Activated T-cell treated with anti-CD3 and anti-CD28 coated beads, Interleukin-2, amount 50 U/mL, for 24 hours (primary cell): Measurements from ENCODE around the gene TGM1.

ENCODE experiments used
- DNase-seq: peaks from one replicate; pipeline ENCODE4 v3.0.0-alpha.2; 2020
- H3K27ac Mint-ChIP-seq: 2 replicates; pipeline ENCODE4 v1.8.0; 2020; ENCODE audit warnings: mild to moderate bottlenecking, mixed read lengths
- H3K27me3 Mint-ChIP-seq: 2 replicates; pipeline ENCODE4 v1.8.0; 2020; ENCODE audit warnings: mixed read lengths
- H3K36me3 Mint-ChIP-seq: 2 replicates; pipeline ENCODE4 v1.8.0; 2020; ENCODE audit warnings: low read depth, mixed read lengths
- H3K4me1 Mint-ChIP-seq: 2 replicates; pipeline ENCODE4 v1.8.0; 2020; ENCODE audit warnings: low read depth, mixed read lengths
- H3K4me3 Mint-ChIP-seq: 2 replicates; pipeline ENCODE4 v1.8.0; 2020; ENCODE audit warnings: mild to moderate bottlenecking, moderate library complexity, mixed read lengths
- H3K9me3 Mint-ChIP-seq: 2 replicates; pipeline ENCODE4 v1.8.0; 2020; ENCODE audit warnings: mixed read lengths

TGM1 gene

DNA sequence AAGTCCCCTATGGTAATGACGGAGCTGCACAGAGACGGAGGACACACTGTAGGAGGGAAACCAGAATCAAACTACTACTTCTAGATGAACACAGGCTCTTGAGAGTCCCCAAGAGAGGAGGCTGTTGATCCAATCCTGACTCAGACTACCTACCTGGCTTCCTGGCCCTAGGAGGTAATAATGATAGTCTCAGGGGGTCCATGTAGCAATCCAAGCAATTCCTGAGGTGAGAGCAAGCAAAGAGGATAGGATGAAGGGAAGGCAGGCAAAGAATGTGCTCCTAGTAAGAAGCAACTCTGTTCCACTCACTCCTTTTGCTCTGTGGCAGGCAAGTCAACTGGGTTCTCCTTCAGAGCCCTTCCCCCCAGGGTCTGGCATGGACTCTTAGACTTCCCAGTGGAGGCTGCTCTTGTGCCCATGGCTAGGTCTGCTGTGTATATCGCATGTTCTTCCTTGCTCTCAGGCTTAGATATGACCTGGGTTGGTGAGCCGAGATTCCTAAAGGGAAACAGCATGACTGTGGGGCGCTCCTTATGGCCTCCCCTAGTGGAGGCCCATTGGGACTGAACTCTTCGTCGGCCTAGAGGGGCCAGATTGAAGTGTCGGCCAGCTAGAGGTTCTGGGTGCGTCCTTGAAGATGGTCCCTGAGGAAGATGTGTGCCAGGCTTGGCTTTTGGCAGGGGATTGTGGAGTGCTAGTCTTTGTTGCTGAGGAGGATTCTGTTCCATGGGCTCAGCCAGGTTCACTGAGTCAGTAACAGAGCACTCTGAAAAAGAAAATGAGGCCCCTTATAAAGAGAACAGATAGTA is 22.7 kb downstream of the TGM1 start:
- H3K9me3 Mint-ChIP-seq = no peaks in the 10 kb centered on the region
- H3K4me3 Mint-ChIP-seq = peak overlapping the region; percentile 96
- H3K27ac Mint-ChIP-seq = peak overlapping the region; percentile 100
- no peaks in the 10 kb centered on the region for H3K27me3 Mint-ChIP-seq
- peak; percentile 24 for DNase-seq
- peaks cover 71% of the 10 kb centered on the region for H3K36me3 Mint-ChIP-seq
- peaks cover 73% of the 10 kb centered on the region for H3K4me1 Mint-ChIP-seq

DNA sequence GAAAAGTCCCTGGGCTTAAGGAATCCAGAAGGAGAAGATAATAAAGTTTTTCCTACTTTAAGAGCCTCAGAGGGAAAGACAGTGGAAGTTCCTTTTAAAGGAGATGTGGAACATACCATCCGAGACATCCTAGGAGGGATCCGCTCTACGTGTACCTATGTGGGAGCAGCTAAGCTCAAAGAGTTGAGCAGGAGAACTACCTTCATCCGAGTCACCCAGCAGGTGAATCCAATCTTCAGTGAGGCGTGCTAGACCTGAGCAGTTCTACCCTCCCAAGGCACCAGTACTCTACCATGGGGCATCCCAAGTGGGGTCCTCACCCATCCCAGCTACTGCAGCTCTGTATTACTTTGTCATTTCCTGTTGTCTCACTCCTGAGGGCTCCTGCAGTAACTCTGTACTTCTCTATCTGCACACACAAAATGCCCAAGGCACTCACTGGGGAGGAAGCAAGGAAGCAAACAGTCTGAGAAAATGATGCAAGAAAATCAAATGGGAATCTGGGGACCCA is 24.4 kb downstream of the TGM1 start:
- H3K4me1 Mint-ChIP-seq = peaks cover 82% of the 10 kb centered on the region
- DNase-seq = peak; percentile 22
- H3K36me3 Mint-ChIP-seq = peaks cover 87% of the 10 kb centered on the region
- H3K4me3 Mint-ChIP-seq = no peak overlapping the region
- H3K27me3 Mint-ChIP-seq = no peaks in the 10 kb centered on the region
- peak overlapping the region; percentile 100 for H3K27ac Mint-ChIP-seq
- H3K9me3 Mint-ChIP-seq = no peaks in the 10 kb centered on the region

DNA sequence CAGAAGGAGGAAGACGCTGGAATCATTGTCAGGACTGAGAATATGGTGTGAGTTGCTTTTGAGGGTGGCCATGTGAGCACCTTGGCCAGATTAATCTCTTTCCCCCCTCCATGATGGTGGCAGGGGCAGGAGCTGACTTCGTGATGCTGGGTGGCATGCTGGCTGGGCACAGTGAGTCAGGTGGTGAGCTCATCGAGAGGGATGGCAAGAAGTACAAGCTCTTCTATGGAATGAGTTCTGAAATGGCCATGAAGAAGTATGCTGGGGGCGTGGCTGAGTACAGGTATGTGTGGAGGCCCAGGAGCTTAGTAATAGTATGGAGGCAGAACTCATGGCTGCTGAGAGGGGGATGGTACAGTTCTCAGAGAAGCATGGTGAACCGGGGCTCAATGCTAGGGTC is 24.9 kb downstream of the TGM1 start:
- H3K27me3 Mint-ChIP-seq = no peaks in the 10 kb centered on the region
- peak; percentile 25 for DNase-seq
- no peaks in the 10 kb centered on the region for H3K9me3 Mint-ChIP-seq
- H3K4me3 Mint-ChIP-seq = no peak overlapping the region
- H3K4me1 Mint-ChIP-seq = peaks cover 82% of the 10 kb centered on the region
- peaks cover 91% of the 10 kb centered on the region for H3K36me3 Mint-ChIP-seq
- H3K27ac Mint-ChIP-seq = peak overlapping the region; percentile 100

DNA sequence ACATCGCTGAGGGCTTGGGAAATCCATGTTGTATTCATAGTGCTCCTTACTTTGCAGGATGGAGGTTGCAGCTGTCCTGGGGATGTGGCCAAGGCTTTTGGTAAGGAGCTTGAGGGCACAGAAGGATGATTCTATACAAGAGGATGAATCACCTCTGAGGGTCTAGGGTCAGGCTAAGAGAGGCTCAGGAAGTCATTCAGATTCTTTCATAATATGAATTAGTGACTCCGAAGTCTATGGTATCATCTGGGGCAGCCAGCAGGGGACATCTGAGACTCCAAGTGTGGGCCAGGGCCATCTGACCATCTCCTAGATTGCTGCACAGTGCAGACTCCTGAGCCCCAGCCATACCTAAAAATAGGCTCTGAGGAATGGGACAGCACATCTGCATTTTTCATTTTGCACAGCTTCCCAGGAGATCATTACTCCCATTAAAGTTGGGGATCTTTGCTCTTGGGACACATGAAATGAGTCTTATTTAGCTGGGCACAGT is 25.5 kb downstream of the TGM1 start:
- peak overlapping the region; percentile 100 for H3K27ac Mint-ChIP-seq
- no peaks in the 10 kb centered on the region for H3K9me3 Mint-ChIP-seq
- no peak overlapping the region for H3K4me3 Mint-ChIP-seq
- peak; percentile 9 for DNase-seq
- H3K27me3 Mint-ChIP-seq = no peaks in the 10 kb centered on the region
- peaks cover 95% of the 10 kb centered on the region for H3K36me3 Mint-ChIP-seq
- H3K4me1 Mint-ChIP-seq = peaks cover 80% of the 10 kb centered on the region

DNA sequence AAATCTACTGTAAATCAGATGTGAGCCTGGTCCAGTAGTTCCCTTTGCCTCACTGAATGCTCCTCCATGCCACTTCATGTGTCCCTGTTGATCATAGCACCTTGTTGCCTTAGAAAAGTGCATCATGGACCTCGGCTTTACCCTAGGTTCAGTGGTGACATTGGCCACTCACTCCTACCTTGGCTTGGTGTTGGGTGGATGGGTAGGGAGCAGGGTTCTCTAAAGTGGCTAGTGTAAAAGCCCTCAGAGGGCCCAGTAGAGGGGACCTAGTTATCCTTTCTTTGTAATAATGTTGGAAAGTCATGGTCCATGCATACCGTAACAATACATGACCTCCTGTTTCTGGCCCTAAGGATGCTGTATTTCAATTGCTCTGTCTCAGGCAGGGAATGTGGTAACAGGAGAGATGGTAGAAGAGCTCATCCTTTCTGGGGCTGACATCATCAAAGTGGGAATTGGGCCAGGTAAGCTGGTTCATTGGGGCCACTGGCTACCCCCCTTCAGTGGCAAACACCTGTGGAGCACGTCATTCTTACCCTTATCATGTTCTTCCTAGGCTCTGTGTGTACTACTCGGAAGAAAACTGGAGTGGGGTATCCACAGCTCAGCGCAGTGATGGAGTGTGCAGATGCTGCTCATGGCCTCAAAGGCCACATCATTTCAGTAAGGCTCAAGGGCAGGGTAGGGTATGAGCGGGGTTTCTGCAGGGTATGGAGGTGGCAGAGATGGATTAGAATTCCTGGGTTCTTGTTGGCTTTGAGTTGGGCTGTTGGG is 26.1 kb downstream of the TGM1 start:
- Mint-ChIP-seq H3K27me3 (no peaks in the 10 kb centered on the region), H3K36me3 (peaks cover 94% of the 10 kb centered on the region), H3K4me1 (peaks cover 78% of the 10 kb centered on the region), H3K27ac (peak overlapping the region; percentile 100), H3K9me3 (no peaks in the 10 kb centered on the region), H3K4me3 (no peak overlapping the region)
- peak; percentile 23 for DNase-seq

DNA sequence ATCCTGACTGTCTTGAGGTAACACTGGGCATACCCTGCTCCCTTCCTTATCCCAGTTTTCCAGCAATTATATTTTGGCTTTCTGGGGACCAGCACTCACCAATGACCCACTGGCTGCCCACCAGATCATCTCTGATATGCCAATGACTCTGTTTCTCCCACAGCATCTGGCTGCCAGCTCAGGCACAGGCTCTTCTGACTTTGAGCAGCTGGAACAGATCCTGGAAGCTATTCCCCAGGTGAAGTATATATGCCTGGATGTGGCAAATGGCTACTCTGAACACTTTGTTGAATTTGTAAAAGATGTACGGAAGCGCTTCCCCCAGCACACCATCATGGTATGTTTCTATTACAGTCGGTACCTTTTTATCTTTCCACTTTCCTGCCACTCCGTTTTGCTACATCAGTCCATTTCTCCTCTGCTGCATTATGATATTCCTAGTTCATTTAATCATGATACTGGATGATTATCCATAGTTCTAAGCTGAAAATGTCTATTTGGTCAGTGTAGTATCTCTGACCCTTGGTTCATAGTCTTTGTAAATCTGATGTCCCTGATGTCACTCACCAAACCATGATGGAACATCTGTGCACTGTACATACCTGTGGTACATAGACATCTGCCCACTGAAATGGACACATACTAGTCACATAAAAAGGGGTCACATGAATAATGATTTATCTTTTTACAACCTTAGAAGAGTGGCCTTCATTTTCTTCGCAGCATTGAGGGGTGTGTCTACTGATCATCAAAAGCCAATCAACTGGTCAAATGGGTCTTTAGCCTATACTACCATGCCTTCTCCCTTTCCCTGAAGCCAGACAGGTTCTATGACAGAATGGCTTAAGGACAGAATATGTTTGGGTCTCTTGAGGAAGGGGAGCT is 26.9 kb downstream of the TGM1 start:
- Mint-ChIP-seq H3K4me1 (peaks cover 77% of the 10 kb centered on the region), H3K27me3 (no peaks in the 10 kb centered on the region), H3K9me3 (no peaks in the 10 kb centered on the region), H3K27ac (peak overlapping the region; percentile 96), H3K4me3 (no peak overlapping the region), H3K36me3 (peaks cover 94% of the 10 kb centered on the region)
- peak; percentile 14 for DNase-seq

DNA sequence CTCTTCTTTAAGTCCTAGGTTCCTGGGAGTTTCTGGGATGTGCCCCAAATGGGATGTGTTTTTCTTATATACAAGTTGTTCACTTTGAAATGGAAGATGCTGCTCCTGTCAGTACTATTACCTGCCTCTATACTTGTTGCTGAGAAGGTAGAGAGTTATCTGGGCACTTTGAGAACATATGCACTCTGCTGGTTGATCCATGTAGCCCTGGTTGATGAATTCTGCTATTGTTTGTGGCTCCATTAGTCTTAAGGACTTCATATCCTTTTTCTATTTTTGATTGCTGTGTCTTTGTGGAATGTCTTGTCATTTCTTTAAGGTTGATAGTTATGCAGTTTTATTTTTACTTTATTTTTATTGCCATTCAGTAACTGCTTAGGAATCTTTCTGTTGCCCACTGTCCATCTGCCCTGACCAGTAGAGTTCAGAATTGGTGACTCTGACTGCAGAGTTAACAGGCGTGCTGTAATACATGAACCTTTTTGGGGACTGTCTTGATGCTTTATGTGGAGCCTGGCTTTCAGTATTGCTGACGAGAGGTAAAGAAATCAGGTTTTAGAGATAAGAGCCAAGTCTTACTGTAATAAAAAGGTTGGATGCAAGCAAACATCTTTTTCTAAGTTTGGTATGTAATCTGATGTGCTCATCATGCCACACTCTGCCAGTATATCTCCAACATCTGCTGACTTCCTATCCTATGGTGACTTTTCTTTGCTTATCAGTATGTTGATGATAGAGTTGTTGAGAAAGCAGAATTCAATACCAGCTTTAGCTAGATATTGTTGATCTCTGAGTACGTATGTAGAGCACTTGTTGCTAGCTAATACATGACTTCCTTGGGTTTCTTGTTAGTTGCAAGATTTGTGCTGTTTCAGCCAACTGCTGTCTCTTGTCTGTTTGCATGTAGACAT is 28.6 kb downstream of the TGM1 start:
- Mint-ChIP-seq H3K27ac (peak overlapping the region; percentile 96), H3K9me3 (no peaks in the 10 kb centered on the region), H3K36me3 (peaks cover 85% of the 10 kb centered on the region), H3K4me3 (peak overlapping the region; percentile 89), H3K4me1 (peaks cover 67% of the 10 kb centered on the region), H3K27me3 (no peaks in the 10 kb centered on the region)
- DNase-seq = no peak

DNA sequence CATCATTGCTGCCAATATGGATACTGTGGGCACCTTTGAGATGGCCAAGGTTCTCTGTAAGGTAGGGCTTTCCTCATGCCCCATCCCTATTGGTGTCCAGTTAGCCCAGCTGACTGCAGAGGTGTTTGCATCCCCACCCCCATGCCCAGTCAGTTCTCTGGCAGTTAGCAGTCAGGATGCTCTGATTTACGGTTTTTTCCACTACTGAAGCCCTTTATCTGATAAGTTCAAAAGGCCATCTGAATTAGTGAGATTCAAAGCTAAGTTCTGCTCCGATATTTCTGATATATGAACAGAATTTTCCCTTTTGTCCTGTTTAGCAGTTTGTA is 29.5 kb downstream of the TGM1 start:
- Mint-ChIP-seq H3K27me3 (no peaks in the 10 kb centered on the region), H3K9me3 (no peaks in the 10 kb centered on the region), H3K36me3 (peaks cover 84% of the 10 kb centered on the region), H3K4me1 (peaks cover 63% of the 10 kb centered on the region), H3K4me3 (peak overlapping the region; percentile 89), H3K27ac (peak overlapping the region; percentile 96)
- no peak for DNase-seq

DNA sequence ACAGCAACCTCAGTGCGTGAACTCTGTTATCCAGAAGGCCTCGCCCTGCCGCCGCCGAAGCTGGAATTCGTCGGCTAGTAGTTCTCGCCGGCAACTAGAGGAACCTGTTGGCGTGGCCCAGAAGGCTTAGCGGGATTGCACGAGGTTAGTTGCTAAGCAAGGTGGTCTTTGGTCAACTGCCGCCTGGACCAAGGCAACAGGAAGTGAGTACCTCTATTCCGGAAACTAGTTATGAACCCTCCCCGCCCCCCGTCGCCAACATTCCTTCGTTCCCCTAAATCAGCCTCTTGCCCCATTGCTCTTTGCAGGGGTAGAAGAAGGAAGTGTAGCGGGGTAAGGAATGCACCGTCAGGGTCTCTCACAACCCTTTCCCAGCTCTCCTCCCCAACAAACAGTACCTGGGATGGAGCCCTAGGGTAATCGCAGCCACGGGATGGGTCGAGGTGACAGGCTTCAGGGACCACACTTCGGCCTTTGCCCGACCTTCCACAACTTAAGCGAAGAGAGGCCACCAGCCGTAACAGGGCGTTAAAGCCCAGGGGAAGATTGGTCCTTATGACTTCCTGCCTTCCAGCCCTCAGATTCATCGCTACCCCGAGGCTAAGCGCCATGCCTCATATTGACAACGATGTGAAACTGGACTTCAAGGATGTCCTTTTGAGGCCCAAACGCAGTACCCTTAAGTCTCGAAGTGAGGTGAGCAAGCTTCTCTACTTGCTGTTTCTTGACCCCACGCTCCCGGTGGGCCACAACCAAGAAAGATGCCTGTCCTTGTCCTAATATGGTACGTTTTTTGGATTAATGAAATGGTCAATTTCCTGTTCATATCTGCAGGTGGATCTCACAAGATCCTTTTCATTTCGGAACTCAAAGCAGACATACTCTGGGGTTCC is 30.1 kb downstream of the TGM1 start, which contains the start of gene GMPR2:
GMPR2 (plus strand) TSS at position 285 of the 893 bp plus-strand sequence; CDS start at position 610, 325 bp downstream.
- Mint-ChIP-seq H3K36me3 (peaks cover 82% of the 10 kb centered on the region), H3K4me3 (peak within 1 kb of the TSS; percentile 89), H3K27me3 (no peaks in the 10 kb centered on the region), H3K27ac (peak within 1 kb of the TSS; percentile 96), H3K9me3 (no peaks in the 10 kb centered on the region), H3K4me1 (peaks cover 57% of the 10 kb centered on the region)
- DNase-seq = no peak

DNA sequence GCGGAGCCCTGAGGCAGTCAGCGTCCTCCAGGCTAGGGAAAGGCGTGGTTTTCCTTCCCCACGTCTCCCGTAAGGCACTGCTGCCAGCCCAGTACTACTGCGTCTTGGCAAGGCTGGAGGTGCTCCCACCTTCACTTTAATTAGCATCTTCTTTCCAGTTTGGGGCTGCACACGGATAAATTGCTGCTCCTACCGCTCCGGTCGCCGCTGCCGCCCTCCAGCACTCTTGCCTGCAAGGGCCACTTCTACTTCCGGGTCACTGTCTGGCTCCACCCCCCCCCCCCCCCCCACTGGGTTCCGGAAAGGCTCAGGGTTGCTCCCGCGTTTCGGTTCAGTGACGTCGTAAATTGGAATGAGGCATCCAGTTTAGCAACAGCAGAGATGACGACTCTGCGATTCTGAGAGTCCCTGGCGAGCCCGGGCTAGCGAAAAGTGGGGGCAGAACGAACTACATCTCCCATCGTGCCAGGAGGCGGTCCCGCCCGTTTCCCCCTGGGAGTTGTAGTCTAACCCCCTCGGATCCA is 30.8 kb downstream of the TGM1 start, which contains the start of gene NEDD8:
NEDD8 (minus strand) TSS at position 247 of the 524 bp plus-strand sequence; CDS start at position 147, 100 bp downstream.
- H3K36me3 Mint-ChIP-seq = peaks cover 81% of the 10 kb centered on the region
- no peaks in the 10 kb centered on the region for H3K9me3 Mint-ChIP-seq
- DNase-seq = peak; percentile 93
- peak within 1 kb of the TSS; percentile 89 for H3K4me3 Mint-ChIP-seq
- H3K27ac Mint-ChIP-seq = peak within 1 kb of the TSS; percentile 96
- no peaks in the 10 kb centered on the region for H3K27me3 Mint-ChIP-seq
- H3K4me1 Mint-ChIP-seq = peaks cover 55% of the 10 kb centered on the region

DNA sequence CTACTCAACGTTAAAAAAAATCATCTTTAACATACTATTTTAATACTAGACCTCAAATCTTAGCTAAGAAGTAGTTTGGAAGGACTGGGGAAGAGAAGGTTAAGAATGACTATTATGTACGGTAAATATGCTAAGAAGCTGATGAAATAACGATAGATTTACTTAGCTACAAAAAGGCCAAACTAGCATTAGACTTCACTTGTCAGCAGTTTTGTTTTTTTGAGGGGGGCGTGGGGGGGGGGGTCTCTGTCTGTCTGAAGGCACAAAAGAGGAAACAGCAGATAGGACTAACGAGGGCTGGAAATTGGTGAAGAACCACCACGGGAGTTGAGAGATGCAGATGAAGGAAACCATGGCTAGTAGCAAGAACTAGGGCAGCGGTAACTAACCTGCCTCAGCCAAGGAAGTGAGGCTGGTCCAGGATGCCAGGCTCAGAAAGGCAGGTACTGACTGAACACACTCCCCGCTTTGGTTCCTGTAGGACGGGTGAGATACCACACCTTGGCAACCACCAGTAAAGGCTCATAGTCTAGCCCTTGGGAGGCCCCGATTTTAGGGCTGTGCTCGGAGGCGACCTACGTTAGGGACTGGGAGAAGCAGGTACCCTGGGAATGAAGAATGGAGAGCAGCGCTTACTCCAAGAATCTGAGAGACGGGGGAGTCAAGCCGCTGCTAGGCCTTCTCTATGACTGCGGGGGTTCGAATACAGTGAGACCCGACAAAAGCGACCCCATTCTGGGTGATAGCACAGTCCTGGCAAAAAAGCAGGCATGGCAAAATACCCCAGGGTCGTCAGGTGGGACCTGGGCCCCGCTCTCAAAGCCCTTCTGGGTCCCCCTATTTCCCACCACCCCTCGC is 31.5 kb downstream of the TGM1 start:
- Mint-ChIP-seq H3K4me1 (peaks cover 59% of the 10 kb centered on the region), H3K36me3 (peaks cover 80% of the 10 kb centered on the region), H3K9me3 (no peaks in the 10 kb centered on the region), H3K4me3 (peak overlapping the region; percentile 89), H3K27ac (peak overlapping the region; percentile 96), H3K27me3 (no peaks in the 10 kb centered on the region)
- DNase-seq = no peak
